GM08714 (cell line): Measurements from ENCODE around the gene TPM1.

Source experiments
- H3K4me3 ChIP-seq: fragments of 200-500 bp; sonication (Bioruptor generic); 2 replicates; pipeline ENCODE4 v1.5.1; 2014; ENCODE audit warnings: mild to moderate bottlenecking, low read length, inconsistent platforms
- ZNF274 ChIP-seq: IDR thresholded peaks from 2 replicates; pipeline ENCODE4 v1.6.1; 2012; ENCODE audit warnings: mild to moderate bottlenecking, low read depth, low read length

TPM1 gene

GRCh38 chr15:63051156-63052066 is 8.9 kb downstream of the TPM1 start:
- TF ChIP-seq ZNF274, result no peak
- H3K4me3 ChIP-seq, result no peak overlapping the region

GRCh38 chr15:63052077-63052841 is 9.7 kb downstream of the TPM1 start:
- no peak for TF ChIP-seq ZNF274

GRCh38 chr15:63052961-63053698 is 10.6 kb downstream of the TPM1 start:
- H3K4me3 ChIP-seq, result no peak overlapping the region

More at GRCh38 chr15:63052077-63052841, 9.7 kb downstream of the TPM1 start:
- H3K4me3 ChIP-seq, result no peak overlapping the region

GRCh38 chr15:63054281-63054683 is 11.7 kb downstream of the TPM1 start:
- H3K4me3 ChIP-seq, result no peak overlapping the region
- no peak for TF ChIP-seq ZNF274

More at GRCh38 chr15:63052961-63053698, 10.6 kb downstream of the TPM1 start:
- TF ChIP-seq ZNF274, result no peak

GRCh38 chr15:63054985-63055384 is 12.4 kb downstream of the TPM1 start:
- TF ChIP-seq ZNF274, result no peak
- H3K4me3 ChIP-seq, result no peak overlapping the region

GRCh38 chr15:63056829-63057228 is 14.3 kb downstream of the TPM1 start:
- TF ChIP-seq ZNF274, result no peak
- no peak overlapping the region for H3K4me3 ChIP-seq

GRCh38 chr15:63057468-63058345 is 15.2 kb downstream of the TPM1 start:
- no peak overlapping the region for H3K4me3 ChIP-seq
- no peak for TF ChIP-seq ZNF274

GRCh38 chr15:63059075-63059474 is 16.5 kb downstream of the TPM1 start:
- no peak overlapping the region for H3K4me3 ChIP-seq
- TF ChIP-seq ZNF274, result no peak

- no peak for TF ChIP-seq ZNF274
Observed at GRCh38 chr15:63059573-63060216, 17.1 kb downstream of the TPM1 start.

GRCh38 chr15:63060699-63061098 is 18.2 kb downstream of the TPM1 start:
- H3K4me3 ChIP-seq, result no peak overlapping the region
- TF ChIP-seq ZNF274, result no peak

More at GRCh38 chr15:63059573-63060216, 17.1 kb downstream of the TPM1 start:
- no peak overlapping the region for H3K4me3 ChIP-seq

- TF ChIP-seq ZNF274, result no peak
- no peak overlapping the region for H3K4me3 ChIP-seq
Observed at GRCh38 chr15:63061975-63062374, 19.4 kb downstream of the TPM1 start.

GRCh38 chr15:63063164-63063756 is 20.7 kb downstream of the TPM1 start:
- no peak overlapping the region for H3K4me3 ChIP-seq
- TF ChIP-seq ZNF274, result no peak

GRCh38 chr15:63063877-63064409 is 21.4 kb downstream of the TPM1 start:
- TF ChIP-seq ZNF274, result no peak

More at GRCh38 chr15:63063877-63064409, 21.4 kb downstream of the TPM1 start:
- no peak overlapping the region for H3K4me3 ChIP-seq
